Stimulated activated CD4-positive, alpha-beta T cell treated with anti-CD3 and anti-CD28 coated beads, Interleukin-4, amount 100 ng/mL, for 24 hours (primary cell): ENCODE data around the gene RAB11FIP5.
"Not testable (repeated sequence)": the region's sequence is repeated elsewhere in the genome, so short reads cannot be mapped to it uniquely, and the experiment has no call there.

ENCODE experiments used
- DNase-seq: peaks from one replicate; pipeline ENCODE4 v3.0.0-alpha.2; 2020

The RAB11FIP5 gene

DNA sequence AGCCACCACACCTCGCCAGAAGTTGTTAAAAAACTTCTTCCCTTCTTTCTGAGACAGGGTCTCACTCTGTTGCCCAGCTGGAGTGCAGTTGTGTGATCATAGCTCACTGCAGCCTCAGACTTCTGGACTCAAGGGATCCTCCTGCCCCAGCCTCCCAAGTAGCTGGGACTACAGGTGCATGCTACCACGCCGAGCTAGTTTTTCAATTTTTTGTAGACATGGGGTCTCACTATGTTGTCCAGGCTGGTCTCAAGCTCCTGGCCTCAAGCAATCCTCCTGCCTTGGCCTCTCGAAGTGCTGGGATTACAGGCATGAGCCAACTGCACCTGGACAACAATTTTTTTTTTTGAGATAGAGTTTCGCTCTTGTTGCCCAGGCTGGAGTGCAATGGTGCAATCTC lies 47.7 kb downstream of the RAB11FIP5 start:
- DNase-seq: not testable (repeated sequence)

DNA sequence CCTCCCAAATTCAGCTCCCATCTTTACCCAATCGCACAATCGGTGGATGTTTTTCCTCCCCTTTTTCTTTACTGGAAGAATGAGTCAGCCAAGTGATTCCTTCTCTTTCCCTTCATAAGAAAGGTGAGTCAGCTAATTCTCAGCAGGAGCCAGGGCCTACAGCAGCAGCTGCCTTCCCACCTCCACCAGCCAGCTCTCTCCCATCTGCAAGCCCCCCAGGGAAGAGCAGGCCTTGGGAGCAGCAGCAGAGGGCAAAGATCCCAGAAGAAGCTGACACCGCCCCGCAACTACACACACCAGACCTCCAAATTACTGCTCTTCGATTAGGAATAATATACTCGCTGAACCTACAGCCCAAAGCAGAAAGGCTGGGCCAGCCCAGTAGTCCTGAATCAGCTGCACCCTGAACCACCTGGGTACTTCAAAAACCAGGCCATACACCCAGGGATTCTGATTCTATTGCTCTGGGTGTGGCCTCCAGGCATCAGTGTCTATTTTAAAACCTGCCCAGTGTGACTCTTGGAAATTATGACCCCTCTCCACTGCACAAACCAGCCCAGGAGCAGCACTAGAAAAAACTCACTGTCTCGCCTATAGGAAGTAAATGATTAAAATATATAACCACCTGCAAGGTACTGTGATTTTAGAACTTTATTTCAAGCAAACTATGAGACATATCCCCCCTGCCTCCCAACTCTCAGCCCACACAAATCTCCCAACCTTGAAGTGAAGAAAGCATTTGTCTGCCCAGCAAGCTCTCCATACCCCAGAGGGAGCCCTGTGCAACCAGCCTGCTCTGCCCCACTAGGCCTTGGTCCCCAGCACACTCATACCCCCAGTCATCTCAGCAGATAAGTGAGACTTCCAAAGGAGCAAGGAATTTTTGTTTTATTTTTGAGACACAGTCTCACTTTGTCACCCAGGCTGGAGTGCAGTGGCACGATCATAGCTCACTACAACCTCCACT lies 48.6 kb downstream of the RAB11FIP5 start:
- no peak for DNase-seq

DNA sequence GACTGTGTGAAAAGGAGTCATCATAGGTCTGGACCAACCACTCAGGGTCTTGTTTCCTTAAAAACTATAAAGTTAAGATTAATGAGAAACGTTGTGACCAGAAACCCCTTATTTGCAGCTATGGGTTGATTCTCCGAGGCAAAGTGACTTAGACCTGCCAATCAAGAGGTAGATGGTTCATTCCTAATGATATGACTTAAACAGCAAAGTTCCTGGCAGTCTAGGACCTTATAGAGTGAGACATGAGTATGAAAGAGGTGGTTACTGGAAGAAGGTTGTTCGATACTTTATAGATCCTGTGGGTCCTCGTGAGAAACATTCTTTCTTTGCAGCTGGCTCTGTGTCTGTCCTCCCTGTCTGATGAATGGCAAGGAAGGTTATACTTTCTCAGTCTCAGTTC lies 49.3 kb downstream of the RAB11FIP5 start:
- DNase-seq: no peak

GRCh38 chr2:73059106-73059505 lies 53.6 kb downstream of the RAB11FIP5 start:
- no peak for DNase-seq

GRCh38 chr2:73054980-73055379 lies 57.8 kb downstream of the RAB11FIP5 start:
- DNase-seq: no peak

- DNase-seq: no peak
Observed at GRCh38 chr2:73053316-73054114, 59.2 kb downstream of the RAB11FIP5 start.

- DNase-seq: no peak
Observed at GRCh38 chr2:73050121-73050545, 62.6 kb downstream of the RAB11FIP5 start.

GRCh38 chr2:73043929-73044832 lies 68.6 kb downstream of the RAB11FIP5 start:
- no peak for DNase-seq

DNA sequence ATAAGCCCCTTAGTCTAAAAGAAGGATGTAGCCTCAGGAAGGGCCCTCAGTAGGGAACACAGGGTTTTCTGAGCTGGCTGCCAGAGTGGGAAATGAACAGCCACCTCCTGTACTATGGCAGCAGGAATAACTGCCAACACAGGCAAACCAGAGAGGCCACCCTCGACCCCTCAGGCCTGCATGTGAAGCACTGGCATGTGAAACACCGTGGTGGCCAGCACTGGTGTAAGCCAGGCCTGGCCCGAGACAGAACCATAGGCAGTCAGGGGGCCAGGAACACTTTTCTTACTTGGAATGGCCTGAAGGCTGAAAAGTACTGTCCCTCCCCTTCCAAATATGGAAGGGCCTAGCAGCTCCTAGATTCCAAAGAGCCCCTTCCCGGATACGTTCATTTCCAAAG lies 69.5 kb downstream of the RAB11FIP5 start:
- DNase-seq: no peak

DNA sequence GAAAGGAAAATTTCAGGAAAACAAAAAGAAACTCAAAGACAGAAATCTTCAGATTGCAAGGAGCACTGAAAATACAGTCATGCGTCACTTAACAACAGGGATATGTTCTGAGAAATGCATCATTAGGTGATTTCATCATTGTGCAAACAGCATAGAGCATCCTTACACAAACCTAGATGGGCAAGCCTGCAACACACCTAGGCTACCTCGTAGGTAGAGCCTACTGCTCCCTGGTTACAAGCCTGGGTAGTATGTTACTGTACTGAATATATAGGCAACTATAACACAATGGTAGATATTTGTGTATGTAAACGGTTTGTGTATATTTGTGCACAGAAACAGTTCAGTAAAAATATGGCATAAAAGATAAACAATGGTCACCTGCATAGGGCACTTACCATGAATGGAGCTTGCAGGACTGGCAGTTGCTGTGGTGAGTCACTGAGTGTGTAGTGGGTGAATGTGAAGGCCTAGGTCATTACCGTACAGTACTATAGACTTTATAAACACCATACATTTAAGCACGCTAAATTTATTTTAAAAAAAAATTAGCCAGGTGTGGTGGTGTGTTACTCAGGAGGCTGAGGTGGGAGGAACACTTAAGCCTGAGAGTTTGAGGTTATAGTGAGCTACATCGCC lies 74.7 kb downstream of the RAB11FIP5 start:
- no peak for DNase-seq

DNA sequence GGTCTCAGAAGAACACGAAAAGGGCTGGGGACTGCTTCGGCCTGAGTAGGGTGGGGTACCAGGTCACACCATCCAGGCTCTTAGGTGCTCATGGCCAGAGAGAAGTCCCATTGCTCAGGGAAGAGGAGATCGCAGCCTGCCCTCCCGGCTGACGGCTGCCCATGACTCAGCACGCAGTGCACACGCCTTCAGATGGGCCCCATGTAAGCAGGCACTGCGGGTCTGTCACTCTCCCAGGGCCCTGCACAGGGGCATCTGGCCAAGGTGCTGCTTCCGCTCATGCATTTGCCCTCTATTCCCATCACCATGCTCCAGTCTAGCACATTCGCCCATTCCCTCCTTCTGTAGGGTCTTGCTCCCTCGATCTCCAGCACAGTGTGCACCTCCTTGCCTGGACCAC lies 76.0 kb downstream of the RAB11FIP5 start:
- DNase-seq: no peak

DNA sequence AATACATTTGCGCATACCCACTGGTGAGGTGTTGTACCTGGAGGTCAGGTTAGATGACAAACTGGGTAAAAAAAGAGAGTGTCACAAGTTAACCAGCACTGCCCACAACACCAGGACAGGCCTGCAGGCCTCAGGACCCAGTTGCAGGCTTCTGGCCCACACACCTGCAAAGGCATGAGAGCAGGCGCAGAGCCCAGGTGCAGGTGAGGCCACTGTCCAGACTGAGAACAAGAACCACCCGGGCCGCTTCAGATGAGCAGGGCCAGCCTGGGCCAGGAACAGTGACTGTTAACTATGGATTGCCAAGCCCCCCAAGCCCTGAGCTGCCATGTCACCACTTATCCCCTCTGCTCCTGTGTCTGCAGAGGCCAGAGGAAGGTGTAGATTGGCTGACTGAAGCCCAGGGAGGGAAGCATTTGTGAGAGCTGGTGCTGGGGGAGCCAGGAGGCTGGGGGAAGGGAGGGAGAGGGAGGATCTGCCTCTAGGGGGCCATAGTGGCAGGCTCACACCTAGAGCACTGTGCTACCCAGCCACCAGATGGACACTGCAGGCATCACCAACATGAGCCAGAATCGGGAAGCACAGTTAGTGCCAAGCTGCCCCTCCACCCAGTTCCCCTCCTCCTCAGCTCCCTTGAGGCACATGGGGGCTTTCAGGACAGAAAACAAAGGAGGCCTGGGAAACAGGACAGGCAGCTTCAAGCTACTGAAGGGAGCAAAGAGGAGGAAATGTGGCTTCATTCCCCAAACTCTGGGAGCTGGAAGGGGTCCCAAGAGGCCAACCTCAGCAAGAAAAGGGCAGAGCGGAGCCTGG lies 76.6 kb downstream of the RAB11FIP5 start:
- no peak for DNase-seq

- DNase-seq: no peak
Observed at GRCh38 chr2:73034661-73035375, 77.9 kb downstream of the RAB11FIP5 start.

GRCh38 chr2:73033766-73034381 lies 78.9 kb downstream of the RAB11FIP5 start:
- no peak for DNase-seq

DNA sequence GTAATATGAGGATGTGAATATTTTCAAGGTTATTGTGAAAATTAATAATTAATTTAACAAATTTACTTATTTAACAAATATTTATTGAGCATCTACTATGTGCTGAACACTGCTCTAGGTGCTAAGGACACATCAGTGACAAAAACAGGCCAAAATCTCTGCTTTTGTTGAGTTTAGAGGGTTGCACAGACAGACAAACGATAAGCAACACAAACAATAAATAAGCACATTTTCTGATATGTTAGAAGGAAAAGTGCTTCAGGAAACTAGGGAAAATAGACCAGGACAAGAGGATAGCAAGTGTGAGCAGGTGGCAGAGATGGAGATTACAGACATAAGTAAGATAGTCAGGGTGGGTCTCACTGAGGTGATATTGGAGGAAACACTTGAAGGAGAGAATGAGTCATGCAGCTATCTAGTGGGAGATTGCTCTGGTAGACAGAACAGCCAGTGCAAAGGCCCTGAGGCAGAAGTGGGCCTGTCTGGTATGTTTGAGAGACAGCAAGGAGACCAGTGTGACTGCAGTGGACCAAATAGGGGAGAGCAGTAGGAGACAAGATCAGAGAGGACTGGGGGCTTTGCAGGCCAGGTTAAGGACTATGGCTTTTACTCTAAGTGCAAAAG lies 79.5 kb downstream of the RAB11FIP5 start:
- DNase-seq: no peak

DNA sequence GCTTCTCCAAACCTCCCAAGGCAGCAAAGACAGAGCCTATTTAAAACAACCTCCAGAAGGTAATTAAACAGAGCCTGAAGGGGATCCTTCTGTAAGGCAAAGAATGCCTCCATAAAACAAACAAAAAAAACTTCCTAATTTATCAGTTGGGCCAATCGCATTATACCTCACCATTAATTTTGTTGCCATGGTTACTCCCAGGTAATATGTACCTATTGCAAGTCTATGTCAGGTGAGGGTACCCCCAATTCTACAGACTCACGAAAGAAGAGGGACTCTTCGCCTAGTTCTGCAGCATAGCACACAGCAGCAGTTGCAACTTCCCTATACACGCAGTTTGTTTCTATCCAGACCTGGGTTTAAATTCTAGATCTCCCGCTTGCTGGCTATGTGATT lies 80.0 kb downstream of the RAB11FIP5 start:
- no peak for DNase-seq

DNA sequence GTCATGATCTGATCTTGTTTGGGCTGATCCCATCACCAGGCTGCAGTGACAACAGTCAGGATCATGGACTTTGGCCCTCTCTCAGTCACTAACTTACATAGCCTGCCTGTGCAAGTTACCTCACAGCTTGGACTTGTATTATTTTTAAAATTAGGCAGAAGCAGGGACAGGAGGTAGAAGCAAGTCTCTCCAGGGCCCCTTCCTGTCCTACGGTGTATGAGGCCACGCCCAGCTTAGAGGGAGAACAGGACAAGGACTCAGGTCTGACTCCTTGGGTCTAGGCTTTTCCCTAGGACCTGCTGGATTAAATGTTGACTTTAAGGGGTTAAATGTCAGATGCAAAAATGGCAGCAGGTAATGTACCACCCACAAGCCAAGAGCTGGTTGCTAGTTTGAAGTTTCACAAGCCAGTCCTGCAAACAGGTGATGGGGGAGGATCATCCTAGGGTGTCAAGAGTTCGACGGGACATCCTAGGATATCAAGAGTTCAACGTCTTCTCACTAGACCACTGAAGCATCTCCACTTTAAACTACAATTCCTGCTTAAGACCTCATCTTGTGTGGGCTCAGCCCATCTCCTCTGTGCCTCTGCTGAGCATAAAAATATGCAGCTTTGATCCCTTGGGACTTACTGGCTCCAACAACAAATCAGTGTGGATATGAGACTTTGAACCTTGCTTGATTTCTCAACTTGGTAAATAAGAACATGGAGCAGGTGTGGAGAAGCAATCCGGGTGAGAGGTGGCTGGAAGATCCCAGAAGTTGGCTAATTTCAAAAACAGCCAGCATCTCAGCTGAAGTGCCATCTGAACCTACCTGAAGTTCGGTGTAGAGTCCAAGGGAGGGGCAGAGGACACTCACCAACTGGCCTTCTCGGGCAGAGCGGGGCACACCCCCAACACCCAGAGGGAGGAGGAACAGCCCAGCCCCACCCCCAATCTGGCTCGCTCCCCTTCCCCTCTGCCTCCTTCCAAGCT lies 80.7 kb downstream of the RAB11FIP5 start:
- no peak for DNase-seq

GRCh38 chr2:73031095-73031678 lies 81.6 kb downstream of the RAB11FIP5 start:
- DNase-seq: no peak
